H1 (cell line): Measurements from ENCODE around the gene CSRNP3. TPM values are rescaled to one million over a fixed set of nuclear protein-coding genes. Genes with fewer than 3 reads are reported as not detected.

Experiments
- CTCF ChIA-PET: fragments of 300-600 bp; sonication (Branson Sonifier 250); formaldehyde crosslinking; loops from one replicate; lab custom pipeline; 2021; ENCODE audit not compliant: partially characterized antibody; lab: Charles Lee
- POLR2A ChIA-PET: fragments of 300-600 bp; sonication (Branson Sonifier 250); formaldehyde crosslinking; loops from one replicate; lab custom pipeline; 2021; ENCODE audit warnings: inconsistent platforms; ENCODE audit not compliant: partially characterized antibody; lab: Charles Lee
- DNase-seq, 2 experiments: peaks; one replicate each; pipeline versions ENCODE4 v3.0.0 to v3.0.0-alpha.2; 2010 to 2022; ENCODE audit warnings: low spot score in 2 of 2, low read depth in 1 of 2, mixed read lengths in 1 of 2
- FAIRE-seq: peaks from 2 replicates; lab custom pipeline; 2011; peaks lifted over from hg19 to GRCh38; lab: Jason Lieb, UNC
- H2AFZ ChIP-seq: 2 replicates; pipeline ENCODE4 v1.8.1; 2012; ENCODE audit warnings: low read length, inconsistent platforms
- H2AK5ac ChIP-seq: 2 replicates; pipeline ENCODE4 v1.6.1; 2013; ENCODE audit warnings: low read depth, low read length
- H2BK120ac ChIP-seq: replicated peaks from 2 replicates; pipeline ENCODE3; 2013; ENCODE audit warnings: low read depth, low read length, inconsistent platforms
- H2BK12ac ChIP-seq: 2 replicates; pipeline ENCODE4 v1.6.1; 2013; ENCODE audit warnings: low read depth, low read length
- H2BK15ac ChIP-seq: 2 replicates; pipeline ENCODE4 v1.6.1; 2013; ENCODE audit warnings: low read length
- H2BK20ac ChIP-seq: 2 replicates; pipeline ENCODE4 v1.6.1; 2013; ENCODE audit warnings: low read length
- H2BK5ac ChIP-seq: 2 replicates; pipeline ENCODE4 v1.6.1; 2013; ENCODE audit warnings: low read depth, low read length
- H3K14ac ChIP-seq: 2 replicates; pipeline ENCODE4 v1.6.1; 2013; ENCODE audit warnings: inconsistent platforms; ENCODE audit not compliant: insufficient read length
- H3K18ac ChIP-seq: 2 replicates; pipeline ENCODE4 v1.6.1; 2013; ENCODE audit warnings: low read length; ENCODE audit errors: extremely low read depth
- H3K23ac ChIP-seq: 2 replicates; pipeline ENCODE4 v1.6.1; 2013; ENCODE audit warnings: inconsistent platforms; ENCODE audit not compliant: insufficient read length
- H3K23me2 ChIP-seq: 2 replicates; pipeline ENCODE4 v1.6.1; 2013; ENCODE audit warnings: low read depth, low read length
- H3K27ac ChIP-seq: 2 replicates; pipeline ENCODE4 v1.6.1; 2011; ENCODE audit warnings: low read depth, low read length, inconsistent platforms
- H3K27me3 ChIP-seq, 4 experiments: replicated peaks in 1 of 4; 1 replicate in 1 of 4; 2 replicates in 3 of 4; pipeline versions ENCODE4 v1.6.1 to v1.8.1; 2011 to 2013; ENCODE audit warnings: low read length in 3 of 4, mild to moderate bottlenecking in 3 of 4, inconsistent platforms in 2 of 4, mixed read lengths in 2 of 4, moderate library complexity in 1 of 4; ENCODE audit not compliant: control insufficient read depth in 3 of 4, insufficient read depth in 3 of 4; ENCODE audit errors: extremely low read depth in 1 of 4
- H3K36me3 ChIP-seq, 4 experiments: 2 replicates each; pipeline versions ENCODE4 v1.6.1 to v1.8.1; 2011 to 2013; ENCODE audit warnings: mild to moderate bottlenecking in 4 of 4, low read length in 3 of 4, moderate library complexity in 2 of 4, control low read depth in 1 of 4, inconsistent platforms in 1 of 4; ENCODE audit not compliant: insufficient read depth in 4 of 4, control insufficient read depth in 2 of 4
- H3K4ac ChIP-seq: replicated peaks from 2 replicates; pipeline ENCODE3; 2013; ENCODE audit warnings: low read length, low read depth, mixed read lengths, inconsistent platforms; ENCODE audit not compliant: insufficient read length
- H3K4me1 ChIP-seq, 4 experiments: replicated peaks in 1 of 4; 1 replicate in 1 of 4; 2 replicates in 3 of 4; pipeline versions ENCODE4 v1.6.1 to v1.8.1; 2011 to 2013; ENCODE audit warnings: low read length in 3 of 4, inconsistent platforms in 2 of 4, mixed read lengths in 1 of 4; ENCODE audit not compliant: insufficient read depth in 4 of 4, control insufficient read depth in 3 of 4
- H3K4me2 ChIP-seq, 2 experiments: 2 replicates each; pipeline versions ENCODE4 v1.6.1 to v1.8.1; 2011 to 2013; ENCODE audit warnings: low read depth in 2 of 2, low read length in 2 of 2, control low read depth in 1 of 2, inconsistent platforms in 1 of 2, mild to moderate bottlenecking in 1 of 2; ENCODE audit not compliant: insufficient read depth in 1 of 2
- H3K4me3 ChIP-seq, 4 experiments: fragments of 200-600, 300-600 bp in 1 of 4; sonication (generic), shearing (Covaris generic), sonication (Bioruptor Twin) in 1 of 4; 2 replicates each; pipeline versions ENCODE4 v1.5.1 to v1.8.1; 2011 to 2016; ENCODE audit warnings: low read length in 4 of 4, low read depth in 3 of 4, control low read depth in 2 of 4, inconsistent platforms in 2 of 4, mild to moderate bottlenecking in 2 of 4, mixed read lengths in 1 of 4, moderate library complexity in 1 of 4; ENCODE audit not compliant: insufficient read depth in 2 of 4; ENCODE audit errors: extremely low read depth in 1 of 4
- H3K56ac ChIP-seq: replicated peaks from 2 replicates; pipeline ENCODE3; 2013; ENCODE audit warnings: low read depth, mild to moderate bottlenecking, mixed read lengths, low read length, inconsistent platforms; ENCODE audit not compliant: insufficient read length
- H3K79me1 ChIP-seq: 2 replicates; pipeline ENCODE4 v1.6.1; 2013; ENCODE audit warnings: low read depth, low read length, control low read depth
- H3K79me2 ChIP-seq, 2 experiments: 2 replicates each; pipeline versions ENCODE4 v1.6.1 to v1.8.1; 2012 to 2013; ENCODE audit warnings: low read length in 2 of 2, mild to moderate bottlenecking in 2 of 2, inconsistent platforms in 1 of 2; ENCODE audit not compliant: insufficient read depth in 2 of 2, control insufficient read depth in 1 of 2
- H3K9ac ChIP-seq, 4 experiments: replicated peaks in 1 of 4; 1 replicate in 1 of 4; 2 replicates in 3 of 4; pipeline versions ENCODE4 v1.6.1 to v1.8.1; 2011 to 2013; ENCODE audit warnings: low read depth in 3 of 4, low read length in 3 of 4, control low read depth in 2 of 4, mild to moderate bottlenecking in 2 of 4, moderate library complexity in 2 of 4, inconsistent platforms in 1 of 4; ENCODE audit errors: extremely low read depth in 1 of 4
- H3K9me3 ChIP-seq, 2 experiments: 2 replicates each; pipeline versions ENCODE4 v1.6.1 to v1.8.1; 2012 to 2013; ENCODE audit warnings: mild to moderate bottlenecking in 2 of 2, moderate library complexity in 2 of 2, control low read depth in 1 of 2, inconsistent platforms in 1 of 2, low read depth in 1 of 2, low read length in 1 of 2, mixed read lengths in 1 of 2; ENCODE audit not compliant: insufficient read depth in 2 of 2
- H4K20me1 ChIP-seq, 2 experiments: replicated peaks in 1 of 2; 2 replicates each; pipeline versions ENCODE3 to v1.8.1; 2011 to 2013; ENCODE audit warnings: inconsistent platforms in 2 of 2, low read length in 2 of 2, mild to moderate bottlenecking in 1 of 2; ENCODE audit not compliant: insufficient read depth in 2 of 2, control insufficient read depth in 1 of 2
- H4K5ac ChIP-seq: 2 replicates; pipeline ENCODE4 v1.6.1; 2013; ENCODE audit warnings: low read length, low read depth, mixed read lengths, inconsistent platforms; ENCODE audit not compliant: insufficient read length
- H4K8ac ChIP-seq: 2 replicates; pipeline ENCODE4 v1.8.0; 2013; ENCODE audit warnings: mild to moderate bottlenecking, moderate library complexity, low read length, inconsistent platforms; ENCODE audit not compliant: insufficient read depth; ENCODE audit errors: extremely low read depth
- H4K91ac ChIP-seq: replicated peaks from 2 replicates; pipeline ENCODE3; 2013; ENCODE audit warnings: low read length, mixed read lengths, inconsistent platforms; ENCODE audit not compliant: insufficient read length
- ATF2 ChIP-seq: IDR thresholded peaks from 2 replicates; pipeline ENCODE4 v1.6.1; 2012; ENCODE audit warnings: low read length, inconsistent platforms
- CBX8 ChIP-seq: fragments of 300-800, 300-1000 bp; sonication (generic); IDR thresholded peaks from 2 replicates; pipeline ENCODE4 v1.7.1; 2016; ENCODE audit warnings: low read depth, low read length, borderline replicate concordance
- TAF1 ChIP-seq: IDR thresholded peaks from 2 replicates; pipeline ENCODE4 v1.6.1; 2011; ENCODE audit warnings: mild to moderate bottlenecking, low read depth, low read length
- WGBS, 2 experiments: shearing (Covaris generic) in 1 of 2; methylation state at CpG; one replicate each; pipeline versions ENCODE4 v1.1.6 to v1.1.7; 2013 to 2015; ENCODE audit warnings: low lambda C conversion rate in 2 of 2, mixed read lengths in 2 of 2, inconsistent platforms in 1 of 2, low coverage in 1 of 2, missing lambda C conversion rate in 1 of 2; ENCODE audit not compliant: insufficient replicate concordance in 2 of 2, insufficient coverage in 1 of 2, insufficient read length in 1 of 2; ENCODE audit errors: extremely low coverage in 1 of 2, missing lambda C conversion rate in 1 of 2; 5-methylcytosine and 5-hydroxymethylcytosine counted together
- polyA plus RNA-seq, 7 experiments: library from polyadenylated mRNA; depleted of rRNA in 3 of 7; stranded (reverse) in 5 of 7; unstranded in 2 of 7; fragments of >200 nt in 5 of 7; fragments of 200-250 nt in 2 of 7; gene quantifications; 1 replicate in 5 of 7; 2 replicates in 1 of 7; 4 replicates in 1 of 7; pipeline versions ENCODE4 v1.2.1 to v1.2.3, GENCODE V29; 2011 to 2013; ENCODE audit warnings: missing spikeins in 2 of 7, mixed read lengths in 2 of 7
- total RNA-seq: library from RNA; stranded (reverse); fragmentation: NEBNext Ultra II Directional; extraction: Animal tissue kit (Norgen Biotek cat#: 25700); gene quantifications from 2 replicates; pipeline ENCODE4 v1.2.1, GENCODE V29; 2021

The CSRNP3 gene
- total and polyA plus RNA-seq, 2 of the 8 experiments (the other 6 are each of a cell fraction or from before 2014, with no cell fraction given) = 1.3 to 6.5 TPM

- H3K79me1 ChIP-seq = no peaks in the 10 kb centered on the region
- no peak overlapping the region for H3K4ac ChIP-seq
- no peak overlapping the region for H3K56ac ChIP-seq
- no peak overlapping the region for H3K27ac ChIP-seq
- no peak overlapping the region for H4K5ac ChIP-seq
- ChIA-PET POLR2A (no interaction called here), CTCF (interaction anchor here (0.6 to 1.0 kb wide), 5 partner anchors 25 to 187 kb away, joined by 3 read pairs; no protein-coding TSS in a partner anchor)
- FAIRE-seq (no peak), DNase-seq (no peak)
- no peak overlapping the region for H3K4me2 ChIP-seq
- H3K18ac ChIP-seq = no peak overlapping the region
- H3K9ac ChIP-seq = no peak overlapping the region
- H3K23me2 ChIP-seq = no peaks in the 10 kb centered on the region
- WGBS, 2 experiments = 91% methylated on average over 4 of the region's 4 CpGs; no CpG with 5 or more reads in 1 of the 2 experiments
- no peak overlapping the region for H2BK5ac ChIP-seq
- no peak overlapping the region for H2BK12ac ChIP-seq
- H3K27me3 ChIP-seq = no peaks in the 10 kb centered on the region
- no peak overlapping the region for H2BK15ac ChIP-seq
- H3K14ac ChIP-seq = no peak overlapping the region
- no peak overlapping the region for H3K4me3 ChIP-seq
- H4K8ac ChIP-seq = no peak overlapping the region
- no peaks in the 10 kb centered on the region for H4K20me1 ChIP-seq
- H3K4me1 ChIP-seq = peaks cover 0 to 4% (median 1%) of the 10 kb centered on the region in 4 experiments; a peak in 3 of 7 replicates
- no peak overlapping the region for H2BK20ac ChIP-seq
- H2AFZ ChIP-seq = no peak overlapping the region
- H3K23ac ChIP-seq = no peak overlapping the region
- H3K79me2 ChIP-seq = no peaks in the 10 kb centered on the region
- TF ChIP-seq TAF1 (no peak), ATF2 (no peak), CBX8 (no peak)
- no peaks in the 10 kb centered on the region for H3K9me3 ChIP-seq
- H4K91ac ChIP-seq = no peak overlapping the region
- H2AK5ac ChIP-seq = no peak overlapping the region
- H2BK120ac ChIP-seq = no peak overlapping the region
- H3K36me3 ChIP-seq = no peaks in the 10 kb centered on the region
Observed at GRCh38 chr2:165687426-165688002, 218.0 kb downstream of the CSRNP3 start.
